SU-DHL-6 (cell line): ENCODE measurements around the gene FOXC1.

Source experiments
- CTCF ChIP-seq: fragments of 200-600 bp; sonication (generic); IDR thresholded peaks from one replicate; pipeline ENCODE4 v1.5.1; 2017; ENCODE audit warnings: antibody characterized with exemption, mild to moderate bottlenecking, low read length, moderate library complexity; ENCODE audit not compliant: insufficient read depth, poor library complexity, severe bottlenecking
- EZH2phosphoT487 ChIP-seq: fragments of 200-600 bp; sonication (generic), shearing (Covaris generic); conservative IDR thresholded peaks from 2 replicates; pipeline ENCODE4 v1.6.1; 2018; ENCODE audit warnings: mild to moderate bottlenecking, antibody characterized with exemption, low read length, moderate library complexity, mixed read lengths

- TF ChIP-seq CTCF (no peak), EZH2phosphoT487 (no peak)
Observed at GRCh38 chr6:1585669-1586049, 24.1 kb upstream of the FOXC1 start.
